Stimulated activated CD4-positive, alpha-beta T cell treated with anti-CD3 and anti-CD28 coated beads, Interleukin-12 subunit alpha, Interleukin-12 subunit beta, amount 100 ng/mL, for 4 hours (primary cell): ENCODE results near the gene FRYL.

Source experiments
- DNase-seq: peaks from one replicate; pipeline ENCODE4 v3.0.0-alpha.2; 2020

Gene FRYL

DNA sequence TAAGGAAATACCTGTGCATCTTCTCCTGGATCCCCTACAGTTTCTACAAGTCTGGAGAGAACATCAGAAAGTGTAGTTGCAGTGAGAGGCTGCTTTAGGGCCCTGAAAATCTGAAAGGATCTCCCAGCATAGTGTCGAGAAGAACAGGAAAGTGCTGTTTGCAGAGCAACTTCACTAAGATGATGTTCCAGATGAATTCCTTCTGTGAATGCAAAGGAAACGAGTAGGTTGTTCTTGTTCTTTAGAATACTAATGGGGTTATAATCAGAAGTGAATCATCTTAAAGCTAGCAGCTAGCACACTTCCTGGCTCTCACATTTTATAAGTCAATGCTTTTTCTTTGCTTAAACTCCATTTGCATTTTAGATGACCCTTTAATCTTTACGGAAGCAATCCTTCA, 236.3 kb downstream of the FRYL start:
- DNase-seq = no peak

GRCh38 chr4:48542888-48543287, 237.2 kb downstream of the FRYL start:
- DNase-seq = no peak

GRCh38 chr4:48539597-48539996, 240.5 kb downstream of the FRYL start:
- DNase-seq = no peak

- no peak for DNase-seq
Measured at GRCh38 chr4:48538358-48538757, 241.7 kb downstream of the FRYL start.

DNA sequence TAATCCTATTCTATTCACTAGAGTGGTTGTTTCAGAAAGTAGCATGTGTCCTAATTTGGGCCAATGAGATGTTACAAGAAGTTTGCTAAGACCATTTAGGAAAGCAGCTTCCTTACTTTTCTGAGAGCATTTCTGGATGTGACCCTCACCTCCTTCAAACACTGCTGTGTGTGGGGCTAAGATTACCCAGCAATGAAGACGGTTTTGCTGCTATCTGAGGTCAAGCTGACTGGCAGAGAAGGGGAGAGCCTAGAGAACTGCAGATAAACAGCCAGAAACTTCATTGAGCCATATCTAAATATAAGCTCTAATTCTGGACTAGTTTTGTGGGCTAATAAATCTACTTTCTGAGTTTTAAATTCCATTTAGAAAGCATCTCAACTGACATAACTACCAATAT, 253.7 kb downstream of the FRYL start:
- no peak for DNase-seq

DNA sequence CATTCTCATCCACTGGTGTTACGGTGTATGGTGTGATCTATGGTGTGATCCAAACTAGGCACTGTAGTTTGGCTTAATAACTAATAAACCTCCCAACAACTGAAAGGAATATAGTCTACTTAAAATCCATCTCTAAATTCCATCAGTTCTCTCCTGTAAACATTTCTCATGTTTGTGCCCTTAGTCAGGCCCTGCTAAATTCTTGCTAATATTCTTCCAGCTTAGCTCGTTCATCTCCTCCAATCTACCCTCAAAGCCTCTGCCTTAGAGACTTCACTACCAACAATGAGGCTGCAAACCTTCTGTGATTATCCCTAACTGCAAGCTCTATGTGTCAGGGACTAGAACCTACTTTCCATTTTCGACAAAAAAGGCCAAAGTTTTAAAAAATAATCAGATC, 261.9 kb downstream of the FRYL start:
- DNase-seq = no peak

GRCh38 chr4:48509543-48509942, 270.5 kb downstream of the FRYL start:
- DNase-seq = no peak

DNA sequence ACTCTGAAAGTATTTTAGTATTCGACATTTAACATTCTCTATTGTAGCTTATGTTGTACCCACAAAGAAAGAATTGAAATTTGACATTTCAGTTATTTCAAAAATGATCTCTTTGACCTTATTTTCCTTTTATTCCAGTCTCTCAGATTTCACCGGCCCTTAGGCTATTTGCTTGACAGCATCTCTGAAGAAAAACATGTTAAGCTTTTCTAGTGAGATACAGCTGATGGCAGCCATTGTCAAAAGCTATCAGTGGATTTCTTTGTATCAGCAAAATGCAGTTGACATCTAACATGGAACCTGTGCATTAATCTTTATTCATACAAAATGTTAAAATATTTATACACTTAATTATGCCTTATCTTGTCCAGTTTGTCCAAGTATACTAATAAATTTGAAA, 273.4 kb downstream of the FRYL start:
- no peak for DNase-seq

GRCh38 chr4:48504352-48504751, 275.7 kb downstream of the FRYL start:
- DNase-seq = no peak

DNA sequence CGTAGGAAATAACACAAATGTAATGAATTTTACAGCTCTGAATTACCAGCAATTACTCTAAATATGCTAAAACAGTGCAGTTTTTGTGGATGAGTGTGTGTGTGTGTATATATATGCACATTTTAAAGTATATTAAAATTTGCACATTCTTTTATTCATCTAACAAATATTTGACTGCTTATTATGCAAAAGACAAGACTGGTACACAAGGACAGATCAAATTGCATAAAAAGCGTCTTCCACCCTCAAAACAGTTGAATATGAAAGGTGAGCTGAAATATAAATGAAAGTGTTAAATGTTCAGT, 276.1 kb downstream of the FRYL start:
- no peak for DNase-seq

GRCh38 chr4:48503233-48504025, 276.6 kb downstream of the FRYL start:
- DNase-seq = no peak

GRCh38 chr4:48499551-48500066, 280.5 kb downstream of the FRYL start:
- no peak for DNase-seq

GRCh38 chr4:48498895-48499294, 281.2 kb downstream of the FRYL start:
- DNase-seq = no peak

- no peak for DNase-seq
Measured at GRCh38 chr4:48495941-48496340, 284.1 kb downstream of the FRYL start.

GRCh38 chr4:48493452-48494100, 286.5 kb downstream of the FRYL start:
- DNase-seq = no peak

DNA sequence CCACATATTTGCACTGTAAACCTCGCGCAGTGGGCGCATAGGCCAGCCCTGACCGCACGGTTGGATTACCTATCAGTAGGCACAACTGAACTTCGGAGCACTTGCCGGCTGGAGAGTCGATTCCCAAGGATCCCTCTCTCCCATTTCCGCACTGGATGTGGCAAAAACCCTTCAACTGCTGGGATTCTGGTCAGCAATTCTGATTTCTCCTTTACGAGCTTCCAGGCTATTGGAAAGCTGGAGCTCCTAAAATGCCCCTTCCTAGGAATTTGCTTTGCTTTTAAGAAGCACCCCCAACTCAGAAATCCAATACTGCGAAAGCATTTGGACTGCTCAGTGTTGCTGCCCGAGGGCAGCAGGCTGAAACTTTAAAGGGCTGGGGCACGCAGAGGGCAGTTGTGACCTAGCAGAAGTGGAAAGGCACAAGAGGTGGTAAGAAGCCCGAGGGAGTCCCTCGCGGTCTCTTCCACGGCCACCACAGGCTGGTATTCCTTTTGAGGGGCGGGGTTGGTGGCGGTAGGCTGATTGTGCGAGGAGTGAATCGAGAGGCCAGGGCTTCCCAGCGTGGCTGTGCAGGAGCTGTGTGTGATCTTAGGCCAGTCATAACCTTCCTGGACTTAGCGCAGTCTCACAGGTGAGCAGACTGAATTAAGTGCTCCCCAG, 288.4 kb downstream of the FRYL start:
- no peak for DNase-seq

GRCh38 chr4:48490680-48491513, 289.2 kb downstream of the FRYL start:
- DNase-seq = no peak

- DNase-seq = no peak
Measured at GRCh38 chr4:48490012-48490679, 289.9 kb downstream of the FRYL start, which contains the start of gene ZAR1. TSS of gene ZAR1 (plus strand) at chr4:48490252. CDS start at chr4:48490292, 40 bp downstream.

- DNase-seq = no peak
Measured at GRCh38 chr4:48489683-48490011, 290.4 kb downstream of the FRYL start.

- no peak for DNase-seq
Measured at GRCh38 chr4:48484494-48485168, 295.4 kb downstream of the FRYL start.

- DNase-seq = no peak
Measured at GRCh38 chr4:48483777-48484493, 296.1 kb downstream of the FRYL start.
